Activated T-helper 2 cell treated with anti-CD3 and anti-CD28 coated beads, Interferon-gamma antibody, Interleukin-2, Interleukin-4, amounts not matched to agents 10 μg/mL and 5 μg/mL and 100 μg/mL, durations not matched to agents 14 hours and 24 hours and 36 hours (primary cell): ENCODE results near the gene CMTM4. TPM values are rescaled to one million over a fixed set of nuclear protein-coding genes. Genes with fewer than 3 reads are reported as not detected.
A peak's percentile ranks its signal among the peaks of the same experiment; 100 is the strongest.
"Not testable (repeated sequence)": the region's sequence is repeated elsewhere in the genome, so short reads cannot be mapped to it uniquely, and the experiment has no call there.

ENCODE experiments used
- DNase-seq: peaks from one replicate; pipeline ENCODE4 v3.0.0; 2021; ENCODE audit warnings: low spot score
- H3K27ac Mint-ChIP-seq: one replicate; pipeline ENCODE4 v1.8.0; 2021; ENCODE audit warnings: mixed read lengths
- H3K27me3 Mint-ChIP-seq: one replicate; pipeline ENCODE4 v1.8.0; 2021; ENCODE audit warnings: low read depth, mixed read lengths
- H3K36me3 Mint-ChIP-seq: one replicate; pipeline ENCODE4 v1.8.0; 2021; ENCODE audit warnings: low read depth, mixed read lengths
- H3K4me1 Mint-ChIP-seq: one replicate; pipeline ENCODE4 v1.8.0; 2021; ENCODE audit warnings: low read depth, mixed read lengths
- H3K4me3 Mint-ChIP-seq: one replicate; pipeline ENCODE4 v1.8.0; 2021; ENCODE audit warnings: low read depth, mild to moderate bottlenecking, moderate library complexity, mixed read lengths
- H3K9me3 Mint-ChIP-seq: one replicate; pipeline ENCODE4 v1.8.0; 2021; ENCODE audit warnings: mixed read lengths
- intact Hi-C: fragments of 100-400 bp; cut with micrococcal nuclease; formaldehyde crosslinking; loops from one replicate; pipeline ENCODE4 v1.15.1; 2023
- total RNA-seq: library from RNA; stranded (reverse); gene quantifications from 2 replicates; pipeline ENCODE4 v1.2.3, GENCODE V29; 2022

CMTM4 gene
- total RNA-seq, 1 donor from 2014 or later = 4.0 TPM

- no peaks in the 10 kb centered on the region for H3K9me3 Mint-ChIP-seq
- intact Hi-C loops = loop anchor here (5.0 kb wide), 1 partner anchor 93 kb away; no protein-coding TSS in a partner anchor
- DNase-seq = no peak
- H3K27me3 Mint-ChIP-seq = peaks cover 33% of the 10 kb centered on the region
- no peak overlapping the region for H3K27ac Mint-ChIP-seq
- H3K36me3 Mint-ChIP-seq = no peaks in the 10 kb centered on the region
- H3K4me3 Mint-ChIP-seq = no peak overlapping the region
- peaks cover 9% of the 10 kb centered on the region for H3K4me1 Mint-ChIP-seq
Measured at GRCh38 chr16:66699898-66700297, 3.4 kb upstream of the CMTM4 start.

- H3K27me3 Mint-ChIP-seq = peaks cover 40% of the 10 kb centered on the region
- H3K4me3 Mint-ChIP-seq = no peak overlapping the region
- H3K4me1 Mint-ChIP-seq = peaks cover 9% of the 10 kb centered on the region
- intact Hi-C loops = loop anchor here (5.0 kb wide), 1 partner anchor 91 kb away; no protein-coding TSS in a partner anchor
- no peaks in the 10 kb centered on the region for H3K36me3 Mint-ChIP-seq
- H3K27ac Mint-ChIP-seq = no peak overlapping the region
- H3K9me3 Mint-ChIP-seq = no peaks in the 10 kb centered on the region
- no peak for DNase-seq
Measured at GRCh38 chr16:66698046-66698445, 1.5 kb upstream of the CMTM4 start.

DNA sequence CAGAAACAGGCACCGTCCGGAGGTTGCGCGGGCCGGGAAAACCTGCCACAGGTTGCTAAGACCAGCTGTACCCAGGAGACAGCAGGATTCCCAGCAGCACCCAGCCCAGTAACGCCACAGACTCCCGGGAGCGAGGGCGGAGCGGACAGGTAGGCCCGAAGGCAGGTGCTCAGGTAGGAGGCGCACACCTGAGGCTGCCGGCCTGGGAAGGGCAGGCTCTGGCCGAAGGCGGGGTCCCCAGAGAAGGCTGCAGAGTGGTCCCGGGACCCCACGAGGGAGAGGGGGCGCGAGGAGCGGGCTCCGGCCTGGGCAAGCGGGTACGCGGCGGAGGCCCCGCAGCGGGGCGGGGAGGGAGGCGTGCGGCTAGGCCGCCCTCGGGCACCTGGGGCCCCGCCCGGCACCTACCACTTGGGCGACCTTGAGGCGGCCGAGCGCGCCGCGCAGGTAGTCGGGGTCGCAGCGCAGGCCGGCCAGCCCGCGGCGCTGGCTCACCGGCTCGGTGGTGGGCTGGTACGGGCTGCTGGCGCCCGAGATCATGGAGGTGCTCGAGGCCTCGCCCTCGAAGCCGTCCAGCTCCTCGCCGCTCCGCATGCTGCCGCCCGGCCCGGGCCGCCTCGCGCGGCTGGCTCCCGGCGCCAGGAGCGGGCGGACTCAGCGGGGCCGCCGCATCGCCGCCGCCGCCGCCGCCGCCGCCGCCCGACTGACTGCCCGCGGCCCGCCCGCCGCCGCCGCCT lies 441 bp downstream of the CMTM4 start:
- DNase-seq = no peak
- Mint-ChIP-seq H3K36me3 (no peaks in the 10 kb centered on the region), H3K27me3 (peaks cover 39% of the 10 kb centered on the region), H3K9me3 (no peaks in the 10 kb centered on the region), H3K4me3 (peak overlapping the region; percentile 68), H3K27ac (no peak overlapping the region), H3K4me1 (peaks cover 12% of the 10 kb centered on the region)
- intact Hi-C loops = loop anchor here (5.0 kb wide), 1 partner anchor 89 kb away; no protein-coding TSS in a partner anchor

- Mint-ChIP-seq H3K9me3 (no peaks in the 10 kb centered on the region), H3K27me3 (peaks cover 40% of the 10 kb centered on the region)
- intact Hi-C loops = loop anchor here (5.0 kb wide), 1 partner anchor 88 kb away; no protein-coding TSS in a partner anchor
Measured at GRCh38 chr16:66695471-66695934, 1.0 kb downstream of the CMTM4 start.

DNA sequence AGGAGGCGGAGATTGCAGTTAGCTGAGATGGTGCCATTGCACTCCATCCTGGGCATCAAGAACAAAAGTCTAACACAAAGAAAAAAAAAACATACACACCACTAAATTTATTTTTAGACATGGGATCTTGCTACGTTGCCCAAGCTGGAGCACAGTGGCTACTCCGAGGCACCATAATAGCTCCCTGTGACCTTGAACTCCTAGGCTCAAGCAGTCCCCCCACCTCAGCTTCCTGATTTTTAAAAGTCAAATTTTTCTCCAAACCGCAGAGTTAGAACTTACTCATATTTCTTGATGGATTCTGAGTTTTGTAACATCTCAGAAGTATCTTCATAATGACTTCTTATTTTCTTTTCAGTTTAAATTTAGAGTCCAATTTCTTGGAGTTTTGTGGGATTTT lies 3.4 kb downstream of the CMTM4 start:
- Mint-ChIP-seq H3K27ac (no peak overlapping the region), H3K4me1 (peaks cover 13% of the 10 kb centered on the region), H3K36me3 (no peaks in the 10 kb centered on the region), H3K27me3 (peaks cover 30% of the 10 kb centered on the region), H3K9me3 (no peaks in the 10 kb centered on the region), H3K4me3 (no peak overlapping the region)
- intact Hi-C loops = no loop called here
- no peak for DNase-seq

More at GRCh38 chr16:66695471-66695934, 1.0 kb downstream of the CMTM4 start:
- Mint-ChIP-seq H3K4me1 (peaks cover 13% of the 10 kb centered on the region), H3K36me3 (no peaks in the 10 kb centered on the region), H3K27ac (no peak overlapping the region), H3K4me3 (peak overlapping the region; percentile 74)
- no peak for DNase-seq

GRCh38 chr16:66692341-66692740 lies 4.2 kb downstream of the CMTM4 start:
- no peak overlapping the region for H3K4me3 Mint-ChIP-seq
- H3K36me3 Mint-ChIP-seq = no peaks in the 10 kb centered on the region
- H3K27ac Mint-ChIP-seq = no peak overlapping the region
- peaks cover 12% of the 10 kb centered on the region for H3K4me1 Mint-ChIP-seq
- intact Hi-C loops = no loop called here
- DNase-seq = no peak
- no peaks in the 10 kb centered on the region for H3K9me3 Mint-ChIP-seq
- H3K27me3 Mint-ChIP-seq = peaks cover 23% of the 10 kb centered on the region

DNA sequence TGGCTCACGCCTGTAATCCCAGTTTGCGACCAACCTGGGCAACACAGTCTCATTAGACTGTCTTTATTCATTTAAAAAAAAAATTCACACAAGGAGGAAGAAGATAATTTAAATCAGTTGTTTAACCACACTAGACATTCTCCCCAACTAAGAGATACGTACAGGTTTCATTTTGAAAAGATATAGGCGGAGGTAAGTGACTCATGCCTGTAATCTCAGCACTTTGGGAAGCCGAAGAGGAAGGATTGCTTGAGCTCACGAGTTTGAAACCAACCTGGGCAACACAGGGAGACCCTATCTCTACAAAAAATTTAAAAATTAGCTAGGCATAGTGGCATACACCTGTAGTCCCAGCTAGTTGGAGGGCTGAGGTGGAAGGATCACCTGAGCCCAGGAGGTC lies 5.3 kb downstream of the CMTM4 start:
- Mint-ChIP-seq H3K27ac (no peak overlapping the region), H3K36me3 (no peaks in the 10 kb centered on the region), H3K9me3 (no peaks in the 10 kb centered on the region), H3K4me3 (no peak overlapping the region), H3K27me3 (peaks cover 21% of the 10 kb centered on the region), H3K4me1 (peaks cover 10% of the 10 kb centered on the region)
- no peak for DNase-seq
- intact Hi-C loops = no loop called here

GRCh38 chr16:66690106-66690847 lies 6.3 kb downstream of the CMTM4 start:
- Mint-ChIP-seq H3K27ac (no peak overlapping the region), H3K36me3 (no peaks in the 10 kb centered on the region), H3K9me3 (no peaks in the 10 kb centered on the region), H3K27me3 (peaks cover 20% of the 10 kb centered on the region), H3K4me1 (peaks cover 9% of the 10 kb centered on the region), H3K4me3 (no peak overlapping the region)
- intact Hi-C loops = no loop called here
- no peak for DNase-seq

GRCh38 chr16:66689282-66689681 lies 7.3 kb downstream of the CMTM4 start:
- H3K4me1 Mint-ChIP-seq = peaks cover 6% of the 10 kb centered on the region
- H3K27me3 Mint-ChIP-seq = peaks cover 13% of the 10 kb centered on the region
- intact Hi-C loops = no loop called here
- no peaks in the 10 kb centered on the region for H3K9me3 Mint-ChIP-seq
- no peak overlapping the region for H3K27ac Mint-ChIP-seq
- no peak overlapping the region for H3K4me3 Mint-ChIP-seq
- no peaks in the 10 kb centered on the region for H3K36me3 Mint-ChIP-seq
- DNase-seq = no peak

- Mint-ChIP-seq H3K9me3 (no peaks in the 10 kb centered on the region), H3K27me3 (peaks cover 4% of the 10 kb centered on the region), H3K27ac (no peak overlapping the region), H3K36me3 (no peaks in the 10 kb centered on the region), H3K4me1 (peaks cover 6% of the 10 kb centered on the region), H3K4me3 (no peak overlapping the region)
- no peak for DNase-seq
- intact Hi-C loops = no loop called here
Measured at GRCh38 chr16:66687906-66688625, 8.5 kb downstream of the CMTM4 start.

DNA sequence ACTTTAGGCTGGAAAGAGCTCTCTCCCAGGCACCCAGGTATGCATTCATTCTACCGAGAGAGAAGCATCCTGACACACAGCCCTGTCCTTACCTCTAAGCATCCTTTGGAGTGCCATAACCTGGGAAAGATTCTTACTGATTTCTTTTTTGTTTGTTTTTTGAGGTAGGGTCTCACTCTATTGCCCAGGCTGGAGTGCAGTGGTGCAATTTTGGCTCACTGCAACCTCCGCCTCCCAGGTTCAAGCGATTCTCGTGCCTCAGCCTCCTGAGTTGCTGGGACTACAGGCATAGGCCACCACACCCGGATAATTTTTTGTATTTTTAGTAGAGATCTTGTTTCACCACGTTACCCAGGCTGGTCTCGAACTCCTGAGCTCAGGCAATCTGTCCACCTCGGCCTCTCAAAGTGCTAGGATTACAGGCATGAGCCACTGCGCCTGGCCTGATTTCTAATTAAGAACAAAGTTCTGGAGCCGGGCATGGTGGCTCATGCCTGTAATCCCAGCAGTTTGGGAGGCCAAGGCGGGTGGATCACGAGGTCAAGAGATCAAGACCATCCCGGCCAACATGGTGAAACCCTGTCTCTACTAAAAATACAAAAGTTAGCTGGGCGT lies 10.9 kb downstream of the CMTM4 start:
- H3K27ac Mint-ChIP-seq, H3K9me3 Mint-ChIP-seq, H3K4me1 Mint-ChIP-seq, H3K27me3 Mint-ChIP-seq, H3K4me3 Mint-ChIP-seq, intact Hi-C loops, H3K36me3 Mint-ChIP-seq, DNase-seq: not testable (repeated sequence)

- no peak for DNase-seq
- intact Hi-C loops = no loop called here
- Mint-ChIP-seq H3K36me3 (no peaks in the 10 kb centered on the region), H3K9me3 (no peaks in the 10 kb centered on the region), H3K27ac (no peak overlapping the region), H3K27me3 (no peaks in the 10 kb centered on the region), H3K4me1 (no peaks in the 10 kb centered on the region), H3K4me3 (no peak overlapping the region)
Measured at GRCh38 chr16:66682271-66682670, 14.3 kb downstream of the CMTM4 start.
